H9 (cell line): ENCODE results near the gene PLXNA2. TPM values are rescaled to one million over a fixed set of nuclear protein-coding genes. Genes with fewer than 3 reads are reported as not detected.

Experiments used
- DNase-seq: peaks from one replicate; pipeline ENCODE4 v3.0.0-alpha.2; 2017
- H2AFZ ChIP-seq: one replicate; pipeline ENCODE4 v1.6.1; 2013; ENCODE audit warnings: mild to moderate bottlenecking, low read length, control low read depth, moderate library complexity
- H2AK5ac ChIP-seq: 2 replicates; pipeline ENCODE4 v1.6.1; 2013; ENCODE audit warnings: low read length, control low read depth, mixed read lengths; ENCODE audit not compliant: insufficient read length
- H2BK120ac ChIP-seq: one replicate; pipeline ENCODE4 v1.6.1; 2013; ENCODE audit warnings: low read depth, mild to moderate bottlenecking, low read length, control low read depth, inconsistent platforms; ENCODE audit not compliant: poor library complexity, severe bottlenecking
- H2BK12ac ChIP-seq: 2 replicates; pipeline ENCODE4 v1.6.1; 2013; ENCODE audit warnings: low read length, control low read depth, mixed read lengths, low read depth; ENCODE audit not compliant: insufficient read length
- H2BK15ac ChIP-seq: 2 replicates; pipeline ENCODE4 v1.6.1; 2013; ENCODE audit warnings: low read depth, low read length, control low read depth
- H2BK20ac ChIP-seq: one replicate; pipeline ENCODE4 v1.6.1; 2013; ENCODE audit warnings: low read depth, mild to moderate bottlenecking, low read length, control low read depth, inconsistent platforms; ENCODE audit not compliant: poor library complexity, severe bottlenecking
- H2BK5ac ChIP-seq: 2 replicates; pipeline ENCODE4 v1.6.1; 2013; ENCODE audit warnings: low read length, control low read depth, mixed read lengths; ENCODE audit not compliant: insufficient read length
- H3K14ac ChIP-seq: 2 replicates; pipeline ENCODE4 v1.6.1; 2013; ENCODE audit warnings: low read length, control low read depth; ENCODE audit not compliant: insufficient read depth
- H3K18ac ChIP-seq: 2 replicates; pipeline ENCODE4 v1.6.1; 2013; ENCODE audit warnings: low read depth, mild to moderate bottlenecking, mixed read lengths, low read length, control low read depth; ENCODE audit not compliant: insufficient read length
- H3K23ac ChIP-seq: 2 replicates; pipeline ENCODE4 v1.6.1; 2013; ENCODE audit warnings: low read length, control low read depth, mixed read lengths, low read depth; ENCODE audit not compliant: insufficient read length
- H3K23me2 ChIP-seq: 2 replicates; pipeline ENCODE4 v1.6.1; 2013; ENCODE audit warnings: low read depth, mild to moderate bottlenecking, mixed read lengths, low read length, control low read depth; ENCODE audit not compliant: insufficient read length, poor library complexity, severe bottlenecking
- H3K27ac ChIP-seq: 2 replicates; pipeline ENCODE4 v1.5.1; 2013; ENCODE audit warnings: low read length, control low read depth, mixed read lengths, low read depth; ENCODE audit not compliant: insufficient read length
- H3K27me3 ChIP-seq: 2 replicates; pipeline ENCODE4 v1.6.1; 2013; ENCODE audit warnings: low read length, control low read depth, inconsistent platforms; ENCODE audit not compliant: insufficient read depth
- H3K4ac ChIP-seq: 2 replicates; pipeline ENCODE4 v1.6.1; 2013; ENCODE audit warnings: low read depth, mild to moderate bottlenecking, control low read depth, inconsistent platforms, low read length, moderate library complexity
- H3K4me1 ChIP-seq: 2 replicates; pipeline ENCODE4 v1.6.1; 2013; ENCODE audit warnings: low read length, control low read depth, inconsistent platforms; ENCODE audit not compliant: insufficient read depth
- H3K4me2 ChIP-seq: 2 replicates; pipeline ENCODE4 v1.6.1; 2013; ENCODE audit warnings: low read length, control low read depth, mixed read lengths; ENCODE audit not compliant: insufficient read length, insufficient read depth
- H3K56ac ChIP-seq: 2 replicates; pipeline ENCODE4 v1.6.1; 2013; ENCODE audit warnings: low read depth, mild to moderate bottlenecking, mixed read lengths, low read length, control low read depth; ENCODE audit not compliant: insufficient read length
- H3K79me1 ChIP-seq: 2 replicates; pipeline ENCODE4 v1.6.1; 2013; ENCODE audit warnings: low read depth, mild to moderate bottlenecking, moderate library complexity, low read length, control low read depth, inconsistent platforms; ENCODE audit not compliant: insufficient read depth, poor library complexity, severe bottlenecking
- H3K79me2 ChIP-seq: 2 replicates; pipeline ENCODE4 v1.6.1; 2013; ENCODE audit warnings: low read length, control low read depth, inconsistent platforms; ENCODE audit not compliant: insufficient read depth
- H3K9ac ChIP-seq: 2 replicates; pipeline ENCODE4 v1.6.1; 2013; ENCODE audit warnings: low read length, control low read depth, mixed read lengths; ENCODE audit not compliant: insufficient read length; ENCODE audit errors: extremely low read depth
- H3K9me3 ChIP-seq: one replicate; pipeline ENCODE4 v1.6.1; 2013; ENCODE audit warnings: low read depth, low read length, inconsistent platforms; ENCODE audit not compliant: control insufficient read depth
- H3T11ph ChIP-seq: one replicate; pipeline ENCODE4 v1.6.1; 2013; ENCODE audit warnings: mild to moderate bottlenecking, low read length, control low read depth, inconsistent platforms
- H4K20me1 ChIP-seq: one replicate; pipeline ENCODE4 v1.6.1; 2013; ENCODE audit not compliant: control insufficient read depth, insufficient read length, insufficient read depth
- H4K5ac ChIP-seq: 2 replicates; pipeline ENCODE4 v1.6.1; 2013; ENCODE audit warnings: low read depth, mild to moderate bottlenecking, mixed read lengths, low read length, control low read depth; ENCODE audit not compliant: insufficient read length
- H4K8ac ChIP-seq: replicated peaks from 2 replicates; pipeline ENCODE4 v1.6.1; 2013; ENCODE audit warnings: low read length, control low read depth, mixed read lengths, low read depth; ENCODE audit not compliant: insufficient read length
- H4K91ac ChIP-seq: 2 replicates; pipeline ENCODE4 v1.6.1; 2013; ENCODE audit warnings: low read depth, mild to moderate bottlenecking, moderate library complexity, mixed read lengths, low read length, control low read depth; ENCODE audit not compliant: insufficient read length
- H3K27ac Mint-ChIP-seq, 3 experiments: 2 replicates in 2 of 3; 3 replicates in 1 of 3; pipeline ENCODE4 v1.8.0; 2020 to 2021; ENCODE audit warnings: mixed read lengths in 3 of 3, mild to moderate bottlenecking in 1 of 3, moderate library complexity in 1 of 3
- H3K27me3 Mint-ChIP-seq: 2 replicates; pipeline ENCODE4 v1.8.0; 2021; ENCODE audit warnings: low read depth, mild to moderate bottlenecking, moderate library complexity, mixed read lengths
- H3K36me3 Mint-ChIP-seq, 3 experiments: 2 replicates in 2 of 3; 3 replicates in 1 of 3; pipeline ENCODE4 v1.8.0; 2020 to 2021; ENCODE audit warnings: low read depth in 3 of 3, mixed read lengths in 3 of 3; ENCODE audit not compliant: insufficient read depth in 1 of 3
- H3K4me1 Mint-ChIP-seq, 2 experiments: 2 replicates each; pipeline ENCODE4 v1.8.0; 2020; ENCODE audit warnings: mixed read lengths in 2 of 2
- H3K4me3 Mint-ChIP-seq, 2 experiments: 2 replicates in 1 of 2; 3 replicates in 1 of 2; pipeline ENCODE4 v1.8.0; 2020 to 2021; ENCODE audit warnings: mild to moderate bottlenecking in 2 of 2, mixed read lengths in 2 of 2, moderate library complexity in 1 of 2
- H3K9me3 Mint-ChIP-seq, 2 experiments: 2 replicates in 1 of 2; 3 replicates in 1 of 2; pipeline ENCODE4 v1.8.0; 2020; ENCODE audit warnings: mild to moderate bottlenecking in 2 of 2, mixed read lengths in 2 of 2, moderate library complexity in 1 of 2
- WGBS: extraction: QIAGEN DNeasy Blood & Tissue Kit; methylation state at CpG from one replicate; pipeline ENCODE4 v1.1.7; 2013; ENCODE audit warnings: missing lambda C conversion rate, low lambda C conversion rate, mixed read lengths; ENCODE audit not compliant: insufficient read length; ENCODE audit errors: extremely low coverage; 5-methylcytosine and 5-hydroxymethylcytosine counted together
- total RNA-seq: library from RNA; stranded (reverse); gene quantifications from 2 replicates; pipeline ENCODE4 v1.2.1, GENCODE V29; 2021
- TF ChIP-seq, protein P1 (sequence below): fragments of 200-600 bp; sonication (generic); conservative IDR thresholded peaks from 3 replicates; pipeline ENCODE4 v1.8.0; 2021; ENCODE audit warnings: antibody characterized with exemption, mild to moderate bottlenecking

The PLXNA2 gene
- total RNA-seq, 1 experiment from 2014 or later: 0.57 TPM

DNA sequence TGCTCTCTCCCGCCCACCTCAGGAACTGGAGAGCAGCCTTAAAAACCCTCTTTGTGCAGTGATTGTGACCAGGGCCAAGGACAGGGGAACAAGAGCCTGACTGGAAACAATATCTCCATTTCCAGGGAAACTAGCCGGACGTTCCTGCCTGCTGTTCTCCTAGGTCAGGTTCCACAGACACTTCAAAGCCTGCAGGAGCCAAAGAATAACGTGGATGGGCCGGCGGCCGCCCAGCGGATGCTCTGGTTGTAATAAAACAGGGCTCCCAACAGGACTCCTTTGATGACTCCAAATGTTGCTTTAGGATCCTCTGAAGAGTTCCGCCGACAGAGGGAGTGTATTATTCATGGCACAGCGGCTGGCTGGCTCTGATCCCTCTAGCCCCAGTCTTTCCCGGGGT is 162.2 kb downstream of the PLXNA2 start:
- no peaks in the 10 kb centered on the region for H3K4me1 ChIP-seq
- no peak overlapping the region for H3K27ac Mint-ChIP-seq
- no peak overlapping the region for H3K4me2 ChIP-seq

More for the DNA sequence above, 162.2 kb downstream of the PLXNA2 start:
- Histone ChIP-seq H3K27ac (no peak overlapping the region), H3K4ac (no peak overlapping the region), H2BK12ac (no peak overlapping the region), H2BK15ac (no peak overlapping the region), H2BK20ac (no peak overlapping the region), H3K14ac (no peak overlapping the region), H4K20me1 (no peaks in the 10 kb centered on the region), H3K27me3 (no peaks in the 10 kb centered on the region; the same call in 1 of the 2 replicates), H3K23ac (no peak overlapping the region), H3K23me2 (no peaks in the 10 kb centered on the region), H3K56ac (no peak overlapping the region), H3K79me2 (no peaks in the 10 kb centered on the region), H2AFZ (no peak overlapping the region), H3T11ph (no peak overlapping the region), H3K9ac (no peak overlapping the region), H3K9me3 (no peaks in the 10 kb centered on the region), H4K8ac (no peak overlapping the region), H2BK5ac (no peak overlapping the region), H2AK5ac (no peak overlapping the region), H3K18ac (no peak overlapping the region), H3K79me1 (no peaks in the 10 kb centered on the region), H2BK120ac (no peak overlapping the region), H4K5ac (no peak overlapping the region), H4K91ac (no peak overlapping the region)
- peaks cover 33 to 37% of the 10 kb centered on the region in 2 experiments for H3K4me1 Mint-ChIP-seq
- TF ChIP-seq, protein P1, sequence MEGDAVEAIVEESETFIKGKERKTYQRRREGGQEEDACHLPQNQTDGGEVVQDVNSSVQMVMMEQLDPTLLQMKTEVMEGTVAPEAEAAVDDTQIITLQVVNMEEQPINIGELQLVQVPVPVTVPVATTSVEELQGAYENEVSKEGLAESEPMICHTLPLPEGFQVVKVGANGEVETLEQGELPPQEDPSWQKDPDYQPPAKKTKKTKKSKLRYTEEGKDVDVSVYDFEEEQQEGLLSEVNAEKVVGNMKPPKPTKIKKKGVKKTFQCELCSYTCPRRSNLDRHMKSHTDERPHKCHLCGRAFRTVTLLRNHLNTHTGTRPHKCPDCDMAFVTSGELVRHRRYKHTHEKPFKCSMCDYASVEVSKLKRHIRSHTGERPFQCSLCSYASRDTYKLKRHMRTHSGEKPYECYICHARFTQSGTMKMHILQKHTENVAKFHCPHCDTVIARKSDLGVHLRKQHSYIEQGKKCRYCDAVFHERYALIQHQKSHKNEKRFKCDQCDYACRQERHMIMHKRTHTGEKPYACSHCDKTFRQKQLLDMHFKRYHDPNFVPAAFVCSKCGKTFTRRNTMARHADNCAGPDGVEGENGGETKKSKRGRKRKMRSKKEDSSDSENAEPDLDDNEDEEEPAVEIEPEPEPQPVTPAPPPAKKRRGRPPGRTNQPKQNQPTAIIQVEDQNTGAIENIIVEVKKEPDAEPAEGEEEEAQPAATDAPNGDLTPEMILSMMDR: peak; percentile 39; the same call in 2 of the 3 replicates
- H3K27me3 Mint-ChIP-seq: peaks cover 36% of the 10 kb centered on the region
- DNase-seq: peak; percentile 60
- H3K36me3 Mint-ChIP-seq: no peaks in the 10 kb centered on the region; a peak in 1 of 7 replicates
- no peaks in the 10 kb centered on the region for H3K9me3 Mint-ChIP-seq
- H3K4me3 Mint-ChIP-seq: no peak overlapping the region
- no CpG with 5 or more reads among the region's 12 CpGs for WGBS
